GM19438 (cell line): ENCODE results near the gene GPC4.

Experiments
- ATAC-seq: cut with Tn5 transposase; IDR thresholded peaks from one replicate; pipeline ENCODE4 v1.9.1; 2021; ENCODE audit warnings: low read depth; ENCODE audit not compliant: unreplicated experiment

GPC4 gene

GRCh38 chrX:133412246-133412645, 3.0 kb downstream of the GPC4 start:
- no peak for ATAC-seq

GRCh38 chrX:133410550-133410949, 4.7 kb downstream of the GPC4 start:
- no peak for ATAC-seq

- ATAC-seq: no peak
Measured at GRCh38 chrX:133405498-133406185, 9.6 kb downstream of the GPC4 start.

GRCh38 chrX:133403984-133404383, 11.3 kb downstream of the GPC4 start:
- ATAC-seq: no peak

- ATAC-seq: no peak
Measured at GRCh38 chrX:133402830-133403625, 12.3 kb downstream of the GPC4 start.

GRCh38 chrX:133402042-133402453, 13.2 kb downstream of the GPC4 start:
- ATAC-seq: no peak

GRCh38 chrX:133401536-133401935, 13.8 kb downstream of the GPC4 start:
- ATAC-seq: no peak

- ATAC-seq: no peak
Measured at GRCh38 chrX:133399411-133399810, 15.9 kb downstream of the GPC4 start.

- no peak for ATAC-seq
Measured at GRCh38 chrX:133394765-133395164, 20.5 kb downstream of the GPC4 start.

- ATAC-seq: no peak
Measured at GRCh38 chrX:133392671-133393070, 22.6 kb downstream of the GPC4 start.

- ATAC-seq: no peak
Measured at GRCh38 chrX:133391111-133391510, 24.2 kb downstream of the GPC4 start.

- no peak for ATAC-seq
Measured at GRCh38 chrX:133390676-133391075, 24.6 kb downstream of the GPC4 start.

- ATAC-seq: no peak
Measured at GRCh38 chrX:133389975-133390374, 25.3 kb downstream of the GPC4 start.

GRCh38 chrX:133384454-133384853, 30.8 kb downstream of the GPC4 start:
- no peak for ATAC-seq

GRCh38 chrX:133380711-133381619, 34.3 kb downstream of the GPC4 start:
- ATAC-seq: no peak

GRCh38 chrX:133376422-133376821, 38.9 kb downstream of the GPC4 start:
- ATAC-seq: no peak

GRCh38 chrX:133375615-133376340, 39.5 kb downstream of the GPC4 start:
- no peak for ATAC-seq

GRCh38 chrX:133374874-133375387, 40.4 kb downstream of the GPC4 start:
- ATAC-seq: no peak

- no peak for ATAC-seq
Measured at GRCh38 chrX:133373386-133374079, 41.8 kb downstream of the GPC4 start.
